HG03045 (cell line): ENCODE results near the gene ARID3C.

ENCODE experiments used
- ATAC-seq: cut with Tn5 transposase; IDR thresholded peaks from one replicate; pipeline ENCODE4 v1.9.1; 2021; ENCODE audit warnings: mild to moderate bottlenecking, moderate library complexity; ENCODE audit not compliant: unreplicated experiment

ARID3C gene

DNA sequence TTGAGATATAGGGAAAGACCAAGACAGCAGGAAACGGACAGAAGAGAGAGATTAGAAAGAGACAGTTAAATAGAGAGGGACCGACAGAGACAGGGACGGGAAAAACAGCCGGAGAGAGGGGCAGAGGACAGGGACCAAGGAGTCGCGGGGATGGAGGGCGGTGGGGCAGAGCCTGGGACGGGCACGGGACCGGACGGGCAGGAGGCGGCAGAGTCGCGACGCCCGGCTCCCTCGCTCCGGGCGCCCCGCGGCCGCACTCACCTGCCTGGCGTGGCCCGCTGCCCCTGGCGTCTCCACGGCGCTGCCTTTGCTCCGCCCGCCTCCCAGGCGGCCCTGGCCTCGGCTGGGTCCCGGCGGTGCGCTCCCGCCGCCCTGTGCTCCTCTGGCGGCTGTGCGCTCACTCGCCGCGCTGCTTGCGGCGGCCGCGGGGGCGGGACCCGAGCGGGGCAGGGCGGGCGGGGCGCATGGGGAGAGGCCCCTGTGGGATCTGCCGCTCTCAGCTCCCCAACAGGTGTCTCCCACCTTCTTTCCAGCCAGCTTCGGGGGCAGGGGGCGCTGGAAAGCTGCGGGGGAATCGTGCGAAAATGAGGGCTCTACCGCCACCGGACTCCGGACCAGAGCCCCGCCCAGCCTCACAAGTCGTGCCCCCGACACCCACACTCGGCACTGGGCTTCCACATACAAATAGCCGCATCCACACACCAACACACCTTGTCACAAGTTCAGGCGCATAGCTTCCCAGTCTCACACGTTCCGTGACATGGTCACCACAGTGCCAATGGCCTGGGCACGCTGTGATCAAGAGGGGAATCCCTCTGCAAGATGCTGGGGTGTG is at the start of gene ARID3C:
ARID3C (minus strand) TSS at position 411 of the 835 bp plus-strand sequence. CDS start 1,052 bp downstream, outside the sequence.
- no peak for ATAC-seq

DNA sequence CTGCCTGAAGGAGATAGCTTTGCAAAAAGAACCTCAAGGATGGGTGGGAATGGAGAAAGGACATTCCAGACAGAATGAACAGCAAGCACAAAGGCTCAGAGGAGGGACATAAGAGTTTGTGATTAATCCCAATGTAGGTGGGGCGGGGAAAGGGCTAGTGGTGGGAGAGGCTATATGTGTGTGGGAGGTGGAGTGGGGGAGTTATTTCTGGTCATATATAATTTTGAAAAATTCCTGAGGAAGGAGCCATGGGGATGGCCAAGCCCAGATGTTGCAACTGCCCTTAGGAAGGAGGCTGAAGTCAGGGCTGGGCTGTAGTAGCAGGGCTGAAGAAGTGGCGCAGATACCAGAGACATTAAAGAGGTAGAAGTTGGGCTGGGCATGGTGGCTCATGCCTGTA is 47.0 kb upstream of the ARID3C start:
- no peak for ATAC-seq

DNA sequence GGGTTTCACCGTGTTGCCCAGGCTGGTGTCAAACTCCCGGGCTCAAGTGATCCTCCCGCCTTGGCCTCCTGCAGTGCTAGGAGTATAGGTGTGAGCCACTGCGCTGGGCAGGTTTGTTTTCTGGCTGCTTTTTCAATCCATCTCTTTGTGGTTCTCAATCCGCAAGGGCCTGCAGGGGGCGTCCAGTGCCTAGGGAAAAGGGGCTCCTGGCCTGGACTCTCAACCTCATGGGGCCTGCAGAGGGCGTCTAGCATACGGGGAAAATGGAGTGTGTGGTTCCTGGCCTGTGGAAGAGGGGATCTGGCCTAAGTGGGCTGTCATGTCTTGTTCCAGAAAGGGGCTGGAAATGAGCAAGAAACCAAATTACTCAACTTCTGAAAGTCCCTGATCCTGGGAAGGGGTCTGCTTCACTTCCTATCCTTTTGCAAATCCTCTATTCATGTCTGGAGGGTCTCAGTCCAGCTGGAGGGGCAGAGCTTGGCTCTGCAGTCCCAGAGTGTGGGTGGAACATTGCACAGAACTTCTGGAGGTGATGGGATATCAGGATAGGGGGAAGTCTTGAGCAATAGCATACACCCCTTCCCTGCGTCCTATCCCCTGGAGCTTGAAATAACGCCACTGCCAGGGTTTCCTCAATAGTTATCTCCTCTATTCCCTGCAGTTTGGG is 46.3 kb upstream of the ARID3C start:
- no peak for ATAC-seq

- no peak for ATAC-seq
Observed at GRCh38 chr9:34674440-34674839, 45.6 kb upstream of the ARID3C start.

- ATAC-seq = no peak
Observed at GRCh38 chr9:34671307-34671706, 42.4 kb upstream of the ARID3C start.

DNA sequence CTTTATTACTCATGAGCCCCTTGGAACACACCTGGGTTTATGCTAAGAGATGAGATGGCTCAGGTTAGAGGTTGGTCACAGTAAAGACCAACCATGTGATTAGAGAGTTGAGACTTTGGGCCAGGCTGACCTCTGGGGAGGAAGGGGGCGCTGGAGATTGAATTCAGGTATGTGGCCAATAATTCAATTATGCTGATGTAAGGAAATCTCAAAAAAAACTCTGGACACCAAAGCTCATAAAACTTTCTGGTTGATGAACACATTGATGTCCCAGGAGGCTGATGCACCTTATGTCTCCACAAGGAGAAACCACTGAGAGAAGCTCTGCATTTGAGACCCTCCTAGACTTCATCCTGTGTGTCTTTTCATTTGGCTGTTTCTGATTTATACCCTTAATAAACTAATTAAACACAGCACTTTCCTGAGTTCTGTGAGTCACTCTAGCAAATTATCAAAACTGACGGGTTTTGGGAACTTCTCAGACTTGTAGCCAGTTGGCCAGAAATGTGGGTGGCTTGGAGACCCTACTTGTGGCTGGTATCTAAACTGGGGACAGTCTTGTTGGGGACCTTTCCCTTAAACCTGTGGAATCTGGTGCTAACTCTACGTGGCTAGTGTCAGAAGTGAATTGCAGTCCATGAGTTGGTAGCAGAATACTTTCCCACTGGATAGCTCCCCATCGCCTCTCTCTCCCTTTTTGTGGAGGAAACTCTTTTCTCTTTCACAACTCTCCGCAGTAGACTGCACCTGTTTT is 41.1 kb upstream of the ARID3C start:
- no peak for ATAC-seq

- peak; percentile 69 for ATAC-seq
Observed at GRCh38 chr9:34665381-34666250, 36.8 kb upstream of the ARID3C start.

- ATAC-seq = peak; percentile 19
Observed at GRCh38 chr9:34665067-34665380, 36.2 kb upstream of the ARID3C start.

GRCh38 chr9:34664281-34665066 is 35.6 kb upstream of the ARID3C start:
- peak; percentile 47 for ATAC-seq

DNA sequence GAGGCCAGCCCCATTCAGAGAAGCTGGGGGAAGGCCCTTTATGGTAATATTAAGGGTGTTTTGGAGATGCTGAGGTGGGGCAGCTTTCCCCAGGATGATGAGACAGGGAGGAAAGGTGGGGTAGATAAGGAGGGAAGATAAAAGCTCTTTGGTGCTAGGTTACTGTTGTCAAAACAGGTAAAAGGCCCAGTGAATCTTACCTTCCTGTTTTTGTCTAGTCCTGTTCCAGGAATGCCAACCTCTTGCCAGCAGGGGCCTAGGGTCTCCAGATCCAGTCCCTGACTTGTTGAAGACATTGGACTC is 34.4 kb upstream of the ARID3C start:
- no peak for ATAC-seq

DNA sequence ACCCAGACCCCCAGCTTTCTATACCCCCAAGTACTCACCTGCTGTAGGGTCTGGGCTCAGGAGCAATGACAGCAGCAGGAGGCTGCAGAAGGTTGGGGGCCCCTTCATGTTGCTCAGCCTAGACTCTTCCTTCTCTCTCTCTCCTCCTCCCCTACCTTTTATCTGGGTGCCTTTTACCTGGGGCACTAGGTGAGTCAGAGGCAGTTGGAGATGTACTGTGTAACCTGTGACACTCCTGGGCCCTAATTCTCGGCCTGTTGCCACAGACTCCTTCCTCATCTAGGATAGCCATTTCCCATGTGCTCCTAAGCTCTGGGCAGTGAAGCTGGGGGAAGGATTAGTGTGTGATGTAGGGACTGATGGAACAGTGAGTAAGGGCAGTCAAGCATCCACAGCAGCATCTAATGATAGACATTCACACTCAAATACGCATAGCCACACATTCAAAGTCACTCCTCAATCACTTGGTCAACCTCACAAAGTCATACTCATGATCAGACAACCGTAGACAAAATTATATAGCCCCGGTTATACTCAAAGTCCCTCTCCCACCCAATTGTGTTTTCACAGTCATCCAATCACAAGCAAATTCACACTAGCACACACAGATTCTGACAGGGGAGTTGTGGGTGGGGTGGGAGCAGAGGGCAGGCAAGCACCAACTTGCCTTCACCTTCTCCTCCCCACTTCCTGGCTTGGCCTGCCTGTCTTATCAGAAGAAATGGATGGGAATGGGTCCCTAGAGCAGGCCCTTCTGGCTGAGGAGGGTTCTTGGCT is 33.8 kb upstream of the ARID3C start, which contains the start of gene CCL27:
CCL27 (minus strand) TSS at position 132 of the 777 bp plus-strand sequence; CDS start at position 108, 24 bp downstream.
- ATAC-seq = no peak

DNA sequence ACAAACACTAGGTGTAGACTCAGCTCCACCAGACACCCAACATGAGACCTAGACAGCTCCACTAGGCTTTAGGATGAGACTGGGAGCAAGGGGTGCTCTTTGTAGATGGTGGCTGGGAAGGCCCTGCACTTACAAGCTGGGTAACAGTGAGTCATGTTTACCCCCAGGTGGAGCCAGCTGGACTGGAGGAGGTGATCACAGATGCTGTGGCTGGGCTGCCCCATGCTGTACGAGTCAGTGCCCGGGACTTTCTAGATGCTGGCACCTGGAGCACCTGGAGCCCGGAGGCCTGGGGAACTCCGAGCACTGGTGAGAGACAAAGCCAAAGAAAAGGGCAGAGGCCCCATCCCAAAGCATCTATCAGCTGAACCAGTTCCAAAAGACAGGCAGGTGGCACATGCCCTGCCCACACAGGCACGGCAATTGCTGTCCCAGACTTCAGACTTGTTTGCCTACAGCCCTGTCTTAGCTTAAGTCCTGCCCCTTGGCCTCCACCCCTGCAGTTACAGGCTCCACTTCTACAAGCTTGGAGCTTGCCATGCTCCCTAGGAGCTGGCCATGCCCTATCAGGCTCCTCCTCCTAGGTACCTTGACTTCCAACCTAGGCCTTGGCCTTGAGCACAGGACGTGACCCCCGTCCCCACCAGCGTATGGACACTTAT is 30.9 kb upstream of the ARID3C start:
- no peak for ATAC-seq

GRCh38 chr9:34658461-34658860 is 29.6 kb upstream of the ARID3C start:
- ATAC-seq = no peak

DNA sequence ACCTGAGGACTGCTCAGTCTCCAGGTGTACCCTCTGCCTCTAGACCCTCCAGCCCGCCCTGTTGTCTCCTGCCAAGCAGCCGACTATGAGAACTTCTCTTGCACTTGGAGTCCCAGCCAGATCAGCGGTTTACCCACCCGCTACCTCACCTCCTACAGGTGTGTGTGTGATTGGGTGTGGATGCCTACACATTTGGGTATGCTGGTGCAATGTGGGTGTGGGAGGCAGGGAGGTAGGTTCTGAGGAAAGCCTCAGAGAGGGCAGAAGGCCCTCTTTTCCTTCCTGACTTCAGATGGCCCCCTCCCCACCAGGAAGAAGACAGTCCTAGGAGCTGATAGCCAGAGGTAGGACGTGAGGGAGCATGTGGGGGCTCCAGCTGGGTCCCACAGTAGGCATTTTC is 28.1 kb upstream of the ARID3C start:
- no peak for ATAC-seq

- no peak for ATAC-seq
Observed at GRCh38 chr9:34655394-34655793, 26.5 kb upstream of the ARID3C start.

GRCh38 chr9:34654323-34655051 is 25.6 kb upstream of the ARID3C start:
- ATAC-seq = no peak

DNA sequence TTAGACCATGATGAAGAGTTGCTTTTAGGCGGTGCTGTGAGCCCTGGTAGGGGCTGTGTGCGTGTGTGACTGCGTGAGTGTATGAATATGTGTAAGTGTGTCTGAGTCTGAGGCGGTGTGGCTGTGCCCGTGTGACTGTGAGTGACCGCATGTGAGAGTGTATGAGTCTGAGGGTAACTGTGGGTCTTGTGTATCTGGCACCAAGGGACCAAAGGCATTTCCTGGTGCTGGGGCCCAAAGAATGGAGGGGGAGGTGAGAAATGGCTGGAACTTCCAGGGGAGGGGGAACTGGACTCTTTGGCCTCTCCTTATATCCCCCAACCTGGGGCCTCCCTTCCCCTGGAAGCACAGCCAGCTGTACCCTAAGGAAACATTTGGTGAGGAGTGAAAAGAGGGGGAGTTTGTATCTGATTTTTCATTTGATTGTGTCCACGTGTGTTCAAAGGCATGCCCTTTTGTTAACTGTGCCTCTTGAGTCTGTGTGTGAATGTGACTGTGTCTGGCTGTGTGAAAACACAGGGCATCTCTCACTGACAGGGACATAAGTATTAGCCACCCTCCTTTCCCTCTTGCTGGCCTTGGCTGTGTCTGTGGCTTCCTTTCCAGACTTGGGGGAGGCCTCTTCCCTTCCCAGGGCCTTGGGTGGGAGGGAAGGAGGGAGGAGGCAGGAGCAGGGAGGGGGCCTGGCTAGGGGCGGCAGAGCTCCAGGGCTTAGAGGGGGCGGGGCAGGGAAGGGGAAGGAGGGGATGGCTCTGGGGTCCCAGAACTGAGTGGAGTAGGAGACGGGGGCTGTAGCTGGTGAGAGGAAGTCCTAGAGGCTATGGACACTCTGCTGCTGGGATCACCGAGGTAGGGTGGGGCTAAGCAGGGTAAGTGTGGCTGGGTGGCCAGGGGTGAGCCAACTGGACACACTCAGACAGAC is 24.5 kb upstream of the ARID3C start:
- no peak for ATAC-seq
